Measurements from ENCODE around the gene FREM3.

Gene FREM3

DNA sequence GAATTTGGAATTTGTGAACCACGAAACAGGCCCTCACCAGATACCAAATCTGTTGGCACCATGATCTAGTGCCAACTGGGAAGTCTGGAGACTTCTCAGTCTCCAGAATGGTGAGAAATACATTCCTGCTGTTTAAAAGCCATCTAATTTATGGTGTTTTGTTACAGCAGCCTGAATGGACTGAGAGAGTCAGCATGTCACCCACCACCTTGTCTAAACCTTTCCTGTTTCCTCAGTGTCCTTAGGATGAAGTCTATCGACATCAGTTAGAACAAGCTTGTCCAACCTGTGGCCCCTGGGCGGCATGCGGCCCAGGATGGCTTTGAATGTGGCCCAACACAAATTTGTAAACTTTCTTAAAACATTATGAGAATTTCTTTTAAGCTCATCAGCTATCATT lies 42.1 kb downstream of the FREM3 start:
- DNase-seq: no peak

DNA sequence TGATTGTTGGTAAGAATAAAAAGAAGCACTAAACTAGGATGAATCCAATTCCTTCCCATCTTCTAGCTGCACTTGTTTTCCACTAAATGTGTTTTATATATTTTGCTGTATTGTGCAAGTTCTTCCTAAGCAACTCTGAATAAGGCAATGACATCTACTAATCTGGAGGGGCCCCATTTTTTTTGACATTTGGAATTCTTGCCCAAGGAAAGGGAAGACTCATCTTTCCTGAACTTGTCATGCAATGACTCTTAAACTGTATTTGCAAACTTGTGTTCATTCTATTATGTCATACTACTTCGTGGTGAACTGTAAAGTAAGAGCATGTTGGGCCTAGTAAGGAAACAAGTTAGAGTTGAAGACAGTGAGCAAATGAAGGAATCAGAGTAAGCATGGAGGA lies 45.9 kb downstream of the FREM3 start:
- no peak for DNase-seq

DNA sequence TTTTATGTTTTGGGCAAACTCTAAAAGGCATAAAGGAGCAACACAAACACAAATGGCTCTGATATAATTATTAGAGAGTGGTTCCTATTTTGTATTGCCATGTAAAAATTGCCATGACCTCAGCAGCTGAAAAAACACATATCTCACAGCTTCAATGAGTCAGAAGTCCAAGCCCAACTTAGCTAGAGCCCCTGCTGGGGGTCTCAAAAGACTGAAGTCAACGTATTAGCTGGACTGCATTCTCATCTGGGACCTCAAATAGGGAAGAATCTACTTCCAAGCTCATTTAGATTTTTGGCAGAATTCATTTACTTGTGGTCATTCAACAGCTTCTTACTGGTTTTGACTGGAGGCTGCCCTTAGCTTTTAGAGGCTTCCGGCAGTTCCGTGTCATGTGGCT lies 47.4 kb downstream of the FREM3 start:
- no peak for DNase-seq

- no peak for DNase-seq
Measured at GRCh38 chr4:143643399-143643798, 57.1 kb downstream of the FREM3 start.

DNA sequence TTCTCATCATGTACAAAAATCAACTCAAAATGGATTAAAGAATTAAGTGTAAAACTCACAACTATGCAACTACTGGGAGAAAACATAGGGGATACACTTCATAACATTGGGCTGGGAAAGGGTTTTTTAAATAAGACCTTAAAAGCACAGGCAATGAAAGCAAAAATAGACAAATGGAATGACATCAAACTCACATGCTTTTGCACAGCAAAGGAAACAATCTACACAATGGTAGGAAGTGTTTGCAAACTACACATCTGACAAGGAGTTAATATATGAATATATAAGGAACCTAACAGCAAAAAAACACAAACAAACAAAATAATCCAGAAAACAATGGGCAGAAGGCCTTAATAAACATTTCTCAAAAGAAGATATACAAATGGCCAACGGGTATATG lies 57.9 kb downstream of the FREM3 start:
- no peak for DNase-seq

- DNase-seq: no peak
Measured at GRCh38 chr4:143641361-143641760, 59.1 kb downstream of the FREM3 start.

GRCh38 chr4:143634763-143635162 lies 65.7 kb downstream of the FREM3 start:
- DNase-seq: no peak

DNA sequence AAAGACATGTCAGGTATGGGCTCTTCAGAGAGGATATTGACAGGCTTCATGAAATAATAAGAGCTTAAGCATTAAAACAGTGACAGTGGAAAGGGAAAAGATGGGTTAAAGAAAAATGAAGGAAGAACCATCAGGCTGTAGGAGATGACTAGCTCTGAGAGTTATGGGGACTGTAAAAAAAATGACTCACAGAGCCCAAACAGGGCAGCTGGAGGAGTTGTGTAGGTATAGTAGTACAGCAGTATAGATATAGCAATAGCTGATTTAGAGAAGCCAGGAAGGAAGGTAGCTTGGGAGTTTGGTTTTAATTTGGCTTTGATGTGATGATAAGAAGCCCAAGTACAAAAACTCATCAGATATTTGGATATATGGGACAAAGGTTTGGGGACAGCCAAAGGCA lies 66.6 kb downstream of the FREM3 start:
- DNase-seq: no peak

DNA sequence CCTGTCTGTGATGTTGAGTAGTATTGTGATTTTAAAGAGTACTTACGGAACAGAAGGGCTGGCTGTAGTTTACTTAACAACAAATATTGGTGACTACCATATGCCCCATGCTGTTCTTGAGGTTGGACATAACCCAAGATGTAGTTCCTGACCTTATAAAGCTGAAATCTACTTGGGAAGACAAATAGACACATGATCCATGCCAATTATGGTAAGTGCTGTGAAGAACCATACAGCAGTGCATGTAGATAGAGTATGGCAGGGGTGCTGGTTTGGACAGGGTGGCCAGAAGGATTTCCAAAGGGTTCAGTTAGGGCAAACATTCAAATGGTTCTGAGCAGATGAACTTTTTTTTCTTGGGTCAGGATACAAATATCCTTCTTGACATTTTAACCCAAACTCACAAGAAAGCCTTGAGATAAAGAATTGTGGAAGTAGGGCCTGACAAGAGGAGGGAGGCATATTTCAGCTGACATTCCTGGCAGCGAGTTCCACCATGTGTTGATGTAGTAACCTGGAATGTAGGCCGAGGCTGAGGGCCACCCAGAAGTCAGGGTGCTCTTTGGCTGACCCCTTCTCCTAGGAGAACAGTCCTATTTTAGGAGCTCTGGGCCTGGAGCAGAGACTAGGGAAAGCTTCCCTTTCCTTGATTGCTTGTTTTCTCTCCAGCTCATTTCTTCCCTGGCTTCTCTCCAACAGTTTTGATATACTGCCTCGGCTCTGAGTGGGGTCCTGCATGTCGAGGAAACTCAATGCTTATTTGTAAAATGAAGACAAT lies 74.2 kb downstream of the FREM3 start:
- DNase-seq: no peak

DNA sequence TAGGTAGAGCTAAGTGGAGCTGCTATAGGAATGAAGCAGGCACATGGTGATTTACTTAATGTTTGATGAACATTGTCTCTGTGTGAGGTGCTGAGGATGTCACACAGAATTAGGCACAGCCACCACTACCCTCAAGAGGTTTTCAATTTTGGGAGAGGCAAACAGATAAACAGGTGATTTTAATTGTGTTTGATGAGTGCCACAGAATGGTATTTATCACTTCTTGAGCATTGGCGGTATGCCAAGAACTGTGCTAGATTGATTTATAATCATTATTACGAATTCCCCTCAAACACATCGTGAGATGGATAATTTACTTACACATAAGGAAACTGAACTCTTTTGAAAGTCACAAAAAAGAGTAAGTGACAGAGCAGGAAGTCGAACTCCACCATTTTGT lies 74.8 kb downstream of the FREM3 start:
- DNase-seq: no peak

DNA sequence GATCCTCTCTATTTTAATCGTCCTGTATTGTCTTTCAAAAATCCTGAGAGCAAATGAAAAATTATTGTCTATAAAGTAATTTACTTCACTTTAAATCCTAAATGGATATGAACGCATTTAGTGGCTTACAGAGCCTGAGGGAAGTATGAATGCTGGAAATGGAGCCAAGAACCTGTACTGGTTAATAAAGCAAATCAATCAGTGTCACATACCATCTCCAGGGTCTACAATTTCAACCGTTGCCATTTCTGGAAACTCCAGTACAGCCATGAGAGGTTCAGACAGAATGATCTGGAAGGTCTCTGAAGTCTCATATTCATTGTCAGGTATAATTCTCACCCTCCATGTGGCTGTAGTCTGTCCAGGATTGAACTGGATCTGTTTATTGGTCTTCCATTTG lies 76.6 kb downstream of the FREM3 start:
- no peak for DNase-seq

GRCh38 chr4:143618811-143619210 lies 81.7 kb downstream of the FREM3 start:
- DNase-seq: no peak

DNA sequence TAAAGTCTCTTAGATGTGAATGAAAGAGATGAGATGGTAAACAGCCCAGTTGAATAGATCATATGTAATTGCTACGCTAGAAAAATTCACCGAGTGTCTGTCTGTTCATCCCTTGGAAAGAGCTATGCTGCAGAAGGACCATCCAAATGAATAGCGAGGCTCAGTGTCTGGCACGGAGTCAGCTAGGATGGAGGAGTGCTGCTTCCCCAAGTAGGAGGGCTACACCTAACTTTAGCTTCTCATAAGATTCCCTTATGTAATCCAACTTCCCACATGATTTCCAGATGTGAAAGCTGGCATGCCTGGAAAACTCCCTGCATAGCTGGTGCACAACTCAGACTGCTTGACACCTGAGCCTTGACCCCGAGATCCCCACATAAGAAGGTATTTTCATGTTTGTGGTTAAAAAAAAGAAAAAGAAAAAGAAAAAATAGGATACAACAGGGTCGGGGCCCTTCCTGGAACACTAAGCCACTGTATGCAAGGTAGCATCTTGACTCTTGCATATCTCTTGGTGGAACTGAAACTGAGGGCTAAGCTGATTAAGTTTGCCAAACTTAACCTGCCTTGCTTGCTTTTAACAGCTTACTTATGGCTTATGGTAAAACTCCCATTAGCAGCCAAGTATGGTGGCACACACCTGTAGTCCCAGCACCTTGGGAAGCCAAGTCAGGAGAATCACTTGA lies 82.3 kb downstream of the FREM3 start:
- DNase-seq: no peak

- no peak for DNase-seq
Measured at GRCh38 chr4:143616771-143617170, 83.7 kb downstream of the FREM3 start.

DNA sequence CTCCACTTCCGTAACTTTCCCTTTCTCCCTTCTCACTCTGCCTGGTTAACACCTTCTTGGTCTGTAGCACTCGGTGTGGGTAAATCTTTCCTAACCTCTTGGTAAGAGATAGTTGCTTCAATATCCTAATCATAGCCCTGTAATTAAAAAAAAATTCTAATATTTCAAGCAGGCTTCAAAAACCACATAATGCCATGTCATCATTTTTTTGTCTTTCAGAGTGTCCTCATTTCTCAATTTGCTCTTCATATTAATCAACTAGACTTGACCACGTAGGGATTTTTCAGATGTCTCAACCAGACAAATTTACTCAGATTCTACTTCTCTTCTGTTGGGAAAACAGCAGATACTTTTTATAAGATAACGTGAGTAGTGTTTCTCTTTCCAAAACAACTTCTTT lies 91.0 kb downstream of the FREM3 start:
- DNase-seq: no peak

- no peak for DNase-seq
Measured at GRCh38 chr4:143606480-143606879, 94.0 kb downstream of the FREM3 start.

- no peak for DNase-seq
Measured at GRCh38 chr4:143599827-143600226, 100.6 kb downstream of the FREM3 start.

GRCh38 chr4:143598816-143599215 lies 101.7 kb downstream of the FREM3 start:
- no peak for DNase-seq

DNA sequence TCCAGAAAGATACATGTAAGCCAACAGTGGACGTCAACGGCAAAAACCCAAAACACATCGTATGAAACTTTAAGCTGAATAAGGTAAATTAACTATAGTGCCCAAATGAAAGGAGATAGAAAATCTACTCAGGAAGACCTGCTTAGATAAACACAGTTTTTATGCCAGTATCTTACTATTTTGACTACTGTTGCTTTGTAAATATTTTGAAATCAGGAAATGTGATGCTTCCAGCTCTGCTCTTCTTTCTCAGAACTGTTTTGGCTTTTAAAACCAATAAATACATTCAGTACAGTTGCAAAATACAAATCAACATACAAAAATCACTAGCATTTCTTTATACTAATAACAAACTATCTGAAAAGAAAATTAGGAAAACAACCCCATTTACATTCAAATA lies 103.2 kb downstream of the FREM3 start:
- DNase-seq: no peak

DNA sequence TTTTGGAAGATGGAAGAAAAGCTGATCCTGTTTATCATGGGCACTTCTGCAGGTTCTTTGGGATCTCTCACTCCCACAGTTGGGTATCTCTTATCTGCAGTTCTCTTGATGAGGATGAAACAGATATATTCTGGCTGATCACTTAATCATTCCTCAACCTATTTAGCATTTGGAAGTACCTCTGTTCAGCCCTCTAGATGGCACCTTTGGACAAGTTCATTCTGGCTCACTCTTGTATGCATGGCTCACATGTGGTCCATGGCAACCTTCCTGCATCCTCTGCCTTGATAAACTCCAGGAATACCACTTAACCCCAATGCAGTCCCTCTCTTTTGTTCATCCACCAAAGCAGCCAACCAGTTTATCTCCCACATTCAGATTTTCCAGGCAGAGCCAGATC lies 112.8 kb downstream of the FREM3 start:
- no peak for DNase-seq

GRCh38 chr4:143586080-143586479 lies 114.4 kb downstream of the FREM3 start:
- no peak for DNase-seq

GRCh38 chr4:143585548-143585947 lies 114.9 kb downstream of the FREM3 start:
- DNase-seq: no peak

DNA sequence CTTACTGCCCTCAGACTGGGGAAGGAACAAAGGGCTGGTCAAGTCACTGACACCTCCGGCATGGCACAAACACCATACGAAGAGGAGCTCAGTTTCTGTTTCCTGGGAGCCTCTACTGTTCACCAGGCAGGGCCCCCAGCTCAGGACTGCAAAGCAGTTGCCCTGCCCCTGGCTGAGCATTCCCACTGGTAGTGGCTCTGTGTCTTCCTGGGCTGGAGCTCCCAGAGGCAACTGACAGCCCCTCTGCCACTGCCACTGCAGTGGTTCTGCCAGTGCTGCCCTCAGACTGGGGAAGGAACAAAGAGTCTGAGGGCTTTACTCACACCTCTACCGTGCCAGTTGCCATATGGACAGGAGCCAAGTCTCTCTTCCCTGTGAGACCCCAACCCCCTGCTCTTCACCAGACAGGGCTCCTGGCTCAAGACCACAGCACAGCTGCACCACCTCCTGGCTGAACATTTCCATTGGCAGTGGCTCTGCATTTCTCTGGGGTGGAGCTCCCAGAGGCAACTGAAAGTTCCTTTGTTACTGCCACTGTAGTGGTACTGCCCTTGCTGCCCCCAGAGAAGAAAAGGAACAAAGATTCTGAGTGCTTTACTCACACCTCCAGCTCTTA lies 119.0 kb downstream of the FREM3 start:
- no peak for DNase-seq

- no peak for DNase-seq
Measured at GRCh38 chr4:143575331-143575730, 125.1 kb downstream of the FREM3 start.

Data from activated CD4-positive, alpha-beta T cell treated with anti-CD3 and anti-CD28 coated beads for 4 hours (primary cell).